ENCODE measurements around the gene IMP3. TPM values are rescaled to one million over a fixed set of nuclear protein-coding genes. Genes with fewer than 3 reads are reported as not detected.

The IMP3 gene
- total and polyA plus RNA-seq, 10 donors = 51.3 to 177 (median 103) TPM

DNA sequence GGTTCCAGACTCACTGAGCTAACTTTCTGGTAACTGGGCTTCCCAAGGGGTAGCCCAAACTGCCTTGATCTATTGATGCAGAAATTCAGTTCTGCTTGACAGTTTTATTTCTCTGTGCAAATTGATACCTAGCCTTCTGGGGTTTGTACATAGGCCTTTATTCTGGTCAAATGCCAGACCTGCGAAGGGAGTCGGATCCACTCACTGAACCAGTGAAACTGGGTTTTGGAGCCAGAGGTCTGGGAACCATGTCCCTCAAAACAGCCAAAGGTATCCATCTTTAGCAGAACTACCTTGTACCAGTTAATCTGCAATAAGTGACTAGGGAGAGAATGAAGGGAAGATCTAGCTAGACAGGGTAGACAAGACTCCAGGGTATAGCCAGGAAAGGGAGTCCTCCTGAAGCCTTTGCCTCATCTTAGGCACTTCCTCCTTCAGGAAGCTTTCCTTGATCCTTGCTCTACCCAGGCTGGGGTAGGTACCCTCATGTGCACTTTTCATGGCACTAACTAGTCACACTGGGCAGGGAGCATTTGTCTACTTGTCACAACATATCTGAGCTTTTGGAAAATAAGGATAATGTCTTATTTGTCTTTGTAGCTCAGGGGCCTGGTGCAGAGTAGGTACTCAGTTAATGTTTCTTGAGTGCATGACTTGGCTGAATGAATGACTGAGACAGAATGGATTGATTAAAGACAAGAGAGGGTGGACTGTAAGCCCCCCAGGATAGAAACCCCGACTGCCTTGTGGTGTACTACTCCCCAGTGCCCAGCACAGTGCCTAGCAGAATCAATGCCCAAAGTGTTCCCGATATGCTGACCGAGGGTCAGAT is 6.3 kb upstream of the IMP3 start:
- TF ChIP-seq, protein P1, sequence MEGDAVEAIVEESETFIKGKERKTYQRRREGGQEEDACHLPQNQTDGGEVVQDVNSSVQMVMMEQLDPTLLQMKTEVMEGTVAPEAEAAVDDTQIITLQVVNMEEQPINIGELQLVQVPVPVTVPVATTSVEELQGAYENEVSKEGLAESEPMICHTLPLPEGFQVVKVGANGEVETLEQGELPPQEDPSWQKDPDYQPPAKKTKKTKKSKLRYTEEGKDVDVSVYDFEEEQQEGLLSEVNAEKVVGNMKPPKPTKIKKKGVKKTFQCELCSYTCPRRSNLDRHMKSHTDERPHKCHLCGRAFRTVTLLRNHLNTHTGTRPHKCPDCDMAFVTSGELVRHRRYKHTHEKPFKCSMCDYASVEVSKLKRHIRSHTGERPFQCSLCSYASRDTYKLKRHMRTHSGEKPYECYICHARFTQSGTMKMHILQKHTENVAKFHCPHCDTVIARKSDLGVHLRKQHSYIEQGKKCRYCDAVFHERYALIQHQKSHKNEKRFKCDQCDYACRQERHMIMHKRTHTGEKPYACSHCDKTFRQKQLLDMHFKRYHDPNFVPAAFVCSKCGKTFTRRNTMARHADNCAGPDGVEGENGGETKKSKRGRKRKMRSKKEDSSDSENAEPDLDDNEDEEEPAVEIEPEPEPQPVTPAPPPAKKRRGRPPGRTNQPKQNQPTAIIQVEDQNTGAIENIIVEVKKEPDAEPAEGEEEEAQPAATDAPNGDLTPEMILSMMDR (IDR thresholded peaks at IDR 0.05 in 8 of 11, conservative IDR thresholded peaks at IDR 0.05 in 3 of 11) = no peak
- TF ChIP-seq POLR2AphosphoS5 (IDR thresholded peaks at IDR 0.05) (no peak), POLR2A (IDR thresholded peaks at IDR 0.05) (no peak)
- Histone ChIP-seq H3K9me3 (no peaks in the 10 kb centered on the region), H3K36me3 (peaks cover 0 to 9% (median 0%) of the 10 kb centered on the region in 6 donors), H3K4me1 (peaks cover 25 to 60% (median 44%) of the 10 kb centered on the region in 6 donors), H3K27me3 (replicated peaks in 1 of 7) (peaks cover 0 to 28% (median 5%) of the 10 kb centered on the region in 7 donors), H3K4me3 (peak overlapping the region; percentile 70 to 95 (median 74)), H3K27ac (peak overlapping the region; percentile 79 to 93 (median 88))
- no peak for DNase-seq
- 48 to 64% (median 52%) methylated on average over 5 of the region's 5 CpGs for WGBS, 5 donors
- intact Hi-C loops (cut with DNase I; ENCODE audit: low total_unique reads) = no loop called here

DNA sequence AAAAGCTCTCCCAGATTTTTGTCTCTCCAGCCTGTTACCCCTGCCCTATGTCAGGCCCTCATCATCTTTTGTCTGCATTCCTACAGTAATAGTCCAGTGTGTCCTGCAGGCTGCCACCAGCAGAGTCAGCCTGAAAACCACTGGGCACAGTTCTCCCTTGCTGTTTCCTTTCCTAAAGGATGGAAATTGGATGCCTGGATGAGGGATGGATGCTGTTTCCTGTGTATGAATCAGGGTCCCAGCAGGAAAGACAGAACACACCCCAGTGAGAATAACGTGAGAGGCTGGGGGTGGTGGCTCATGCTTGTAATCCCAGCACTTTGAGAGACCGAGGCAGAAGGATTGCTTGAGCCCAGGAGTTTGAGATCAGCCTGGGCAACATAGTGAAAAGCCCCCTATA is 4.4 kb upstream of the IMP3 start:
- H3K9me3 ChIP-seq = no peaks in the 10 kb centered on the region
- intact Hi-C loops (cut with DNase I; ENCODE audit: low total_unique reads) = no loop called here
- DNase-seq = no peak
- H3K4me3 ChIP-seq = no peak overlapping the region
- WGBS, 5 donors = 65 to 88% (median 76%) methylated on average over 2 of the region's 2 CpGs
- no peak for TF ChIP-seq POLR2A (IDR thresholded peaks at IDR 0.05)
- TF ChIP-seq, protein P1 (IDR thresholded peaks at IDR 0.05 in 8 of 11, conservative IDR thresholded peaks at IDR 0.05 in 3 of 11) = no peak
- TF ChIP-seq POLR2AphosphoS5 (IDR thresholded peaks at IDR 0.05) = no peak
- H3K27ac ChIP-seq = no peak overlapping the region
- no peaks in the 10 kb centered on the region for H3K36me3 ChIP-seq
- peaks cover 8 to 55% (median 35%) of the 10 kb centered on the region in 6 donors for H3K4me1 ChIP-seq
- peaks cover 0 to 28% (median 5%) of the 10 kb centered on the region in 7 donors for H3K27me3 ChIP-seq (replicated peaks in 1 of 7)

DNA sequence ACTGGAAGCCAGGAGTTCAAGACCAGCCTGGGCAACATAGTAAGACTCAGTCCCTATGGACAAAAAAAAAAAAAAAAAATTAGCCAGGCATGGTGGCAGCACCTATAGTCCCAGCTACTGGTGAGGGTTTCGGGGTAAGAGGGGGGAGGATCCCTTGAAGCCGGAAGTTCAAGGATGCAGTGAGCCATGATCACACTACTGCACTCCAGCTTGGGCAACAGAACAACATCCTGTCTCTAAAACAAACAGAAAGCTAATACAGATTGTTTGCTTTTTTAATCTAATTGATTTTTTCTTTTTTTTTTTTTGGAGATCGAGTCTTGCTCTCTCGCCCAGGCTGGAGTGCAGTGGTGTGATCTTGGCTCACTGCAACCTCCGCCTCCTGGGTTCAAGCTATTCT is 1.6 kb upstream of the IMP3 start:
- 77 to 91% (median 85%) methylated on average over 5 of the region's 5 CpGs for WGBS, 5 donors
- Histone ChIP-seq H3K27ac (no peak overlapping the region), H3K36me3 (peaks cover 0 to 10% (median 0%) of the 10 kb centered on the region in 6 donors), H3K4me1 (peaks cover 25 to 55% (median 44%) of the 10 kb centered on the region in 6 donors), H3K4me3 (no peak overlapping the region), H3K9me3 (no peaks in the 10 kb centered on the region), H3K27me3 (replicated peaks in 1 of 7) (peaks cover 0 to 4% (median 0%) of the 10 kb centered on the region in 7 donors)
- no peak for DNase-seq
- TF ChIP-seq POLR2AphosphoS5 (IDR thresholded peaks at IDR 0.05) = no peak
- no peak for TF ChIP-seq POLR2A (IDR thresholded peaks at IDR 0.05)
- TF ChIP-seq, protein P1 (IDR thresholded peaks at IDR 0.05 in 8 of 11, conservative IDR thresholded peaks at IDR 0.05 in 3 of 11) = no peak
- intact Hi-C loops (cut with DNase I; ENCODE audit: low total_unique reads) = no loop called here

DNA sequence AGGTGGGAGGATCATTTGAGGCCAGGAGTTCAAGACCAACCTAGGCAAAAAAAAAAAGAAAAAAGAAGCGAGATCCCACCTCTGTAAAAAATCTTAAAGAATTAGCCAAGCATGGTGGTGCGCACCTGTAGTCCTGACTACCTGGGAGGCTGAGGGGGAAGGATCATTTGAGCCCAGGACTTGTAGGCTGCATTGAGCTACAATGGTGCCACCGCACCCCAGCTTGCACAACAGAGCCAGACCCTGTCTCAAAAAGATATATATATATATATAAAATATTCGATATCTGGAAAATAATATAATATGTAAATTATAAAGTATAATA is 1.1 kb upstream of the IMP3 start:
- H3K27ac ChIP-seq = peak overlapping the region in 6 of 8 donors; percentile 92 to 98 (median 94)
- intact Hi-C loops (cut with DNase I; ENCODE audit: low total_unique reads) = no loop called here
- 68 to 78% (median 73%) methylated on average over 4 of the region's 4 CpGs for WGBS, 5 donors

More for the DNA sequence above, 1.1 kb upstream of the IMP3 start:
- H3K4me3 ChIP-seq = peak overlapping the region in 3 of 8 donors; percentile 88 to 99 (median 93)
- H3K4me1 ChIP-seq = peaks cover 21 to 55% (median 44%) of the 10 kb centered on the region in 6 donors
- no peak for TF ChIP-seq POLR2AphosphoS5 (IDR thresholded peaks at IDR 0.05)
- TF ChIP-seq POLR2A (IDR thresholded peaks at IDR 0.05) = no peak
- TF ChIP-seq, protein P1 (IDR thresholded peaks at IDR 0.05 in 8 of 11, conservative IDR thresholded peaks at IDR 0.05 in 3 of 11) = peak in 1 of 11 experiments; percentile 1
- no peaks in the 10 kb centered on the region for H3K9me3 ChIP-seq
- H3K36me3 ChIP-seq = peaks cover 0 to 13% (median 0%) of the 10 kb centered on the region in 6 donors
- no peak for DNase-seq
- H3K27me3 ChIP-seq (replicated peaks in 1 of 7) = no peaks in the 10 kb centered on the region
